Measurements from ENCODE around the gene CRHR2.
"Not testable (repeated sequence)": the region's sequence is repeated elsewhere in the genome, so short reads cannot be mapped to it uniquely, and the experiment has no call there.

Gene CRHR2

DNA sequence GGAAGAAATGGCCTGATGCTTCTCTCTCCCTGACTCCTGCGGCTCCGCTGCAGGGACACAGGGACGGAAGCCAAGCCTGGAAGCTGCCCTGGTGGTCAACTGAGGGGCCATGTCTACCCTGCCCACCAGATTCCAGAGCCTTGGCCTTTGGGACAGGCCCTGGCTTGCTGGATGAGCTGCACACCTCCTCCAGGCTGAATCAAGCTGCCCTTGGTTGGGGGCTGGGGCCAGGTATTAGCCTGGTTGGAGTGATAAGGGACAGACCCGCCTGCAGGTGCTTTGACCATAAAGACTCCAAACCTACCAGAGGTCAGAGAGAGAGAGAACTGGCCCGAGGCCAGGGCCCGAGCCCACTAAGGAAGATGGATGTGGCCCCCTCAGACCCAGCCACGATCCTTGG, 30.1 kb downstream of the CRHR2 start:
- DNase-seq, result no peak

DNA sequence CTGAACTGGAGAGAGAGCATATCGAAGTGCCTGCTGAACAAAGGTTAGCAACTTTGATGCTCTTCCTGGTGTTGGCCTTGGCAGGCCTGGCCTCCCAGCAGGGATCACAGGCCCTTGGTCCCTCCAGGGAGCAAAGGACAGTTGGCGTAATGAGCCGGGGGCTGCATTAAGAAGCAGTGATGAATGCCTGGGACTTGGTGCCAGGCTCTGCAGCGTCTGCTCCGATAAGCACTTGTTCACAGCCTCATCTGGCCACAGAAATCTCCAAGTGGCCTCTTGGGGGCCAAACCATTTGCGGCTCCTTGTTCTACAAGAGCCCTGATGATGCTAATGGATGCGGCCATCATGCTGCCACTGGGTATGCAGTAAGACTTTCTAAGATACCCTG, 31.8 kb downstream of the CRHR2 start:
- no peak for DNase-seq

DNA sequence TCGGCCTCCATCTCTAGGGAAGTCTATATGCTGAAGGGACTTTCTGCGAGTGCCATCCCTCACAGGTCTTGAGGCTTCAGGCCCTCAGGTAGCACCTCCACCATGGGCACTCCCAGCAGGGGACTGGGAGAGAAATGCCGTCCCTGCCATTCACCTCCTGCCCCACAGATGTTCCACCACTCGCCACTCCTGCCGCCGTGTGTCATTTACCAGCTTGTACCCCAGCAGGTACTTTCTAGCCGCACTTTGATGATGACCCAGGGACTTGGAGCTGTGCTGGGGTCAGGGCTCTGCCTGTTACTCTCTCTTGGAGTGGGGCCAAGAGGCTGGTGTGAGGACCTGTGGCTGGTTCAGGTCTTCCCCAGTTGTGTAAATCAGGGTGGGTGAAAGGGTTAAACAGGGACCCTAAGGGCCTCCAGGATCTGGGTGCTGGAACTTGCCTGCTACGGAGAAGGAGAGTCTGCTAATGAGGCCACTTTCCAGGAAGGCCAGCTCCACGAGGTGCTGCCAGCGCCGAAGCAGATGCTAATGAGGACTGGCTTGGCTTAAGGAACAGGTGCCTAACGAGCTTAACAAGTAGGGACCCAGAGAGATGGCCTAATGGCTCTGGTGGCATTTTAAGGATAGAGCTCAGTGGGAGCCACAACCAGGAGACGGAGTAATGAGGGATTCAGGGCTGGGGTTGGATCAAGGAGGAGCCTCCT, 32.4 kb downstream of the CRHR2 start:
- DNase-seq, result no peak

- DNase-seq, result no peak
Observed at GRCh38 chr7:30648744-30649540, 33.3 kb downstream of the CRHR2 start.

DNA sequence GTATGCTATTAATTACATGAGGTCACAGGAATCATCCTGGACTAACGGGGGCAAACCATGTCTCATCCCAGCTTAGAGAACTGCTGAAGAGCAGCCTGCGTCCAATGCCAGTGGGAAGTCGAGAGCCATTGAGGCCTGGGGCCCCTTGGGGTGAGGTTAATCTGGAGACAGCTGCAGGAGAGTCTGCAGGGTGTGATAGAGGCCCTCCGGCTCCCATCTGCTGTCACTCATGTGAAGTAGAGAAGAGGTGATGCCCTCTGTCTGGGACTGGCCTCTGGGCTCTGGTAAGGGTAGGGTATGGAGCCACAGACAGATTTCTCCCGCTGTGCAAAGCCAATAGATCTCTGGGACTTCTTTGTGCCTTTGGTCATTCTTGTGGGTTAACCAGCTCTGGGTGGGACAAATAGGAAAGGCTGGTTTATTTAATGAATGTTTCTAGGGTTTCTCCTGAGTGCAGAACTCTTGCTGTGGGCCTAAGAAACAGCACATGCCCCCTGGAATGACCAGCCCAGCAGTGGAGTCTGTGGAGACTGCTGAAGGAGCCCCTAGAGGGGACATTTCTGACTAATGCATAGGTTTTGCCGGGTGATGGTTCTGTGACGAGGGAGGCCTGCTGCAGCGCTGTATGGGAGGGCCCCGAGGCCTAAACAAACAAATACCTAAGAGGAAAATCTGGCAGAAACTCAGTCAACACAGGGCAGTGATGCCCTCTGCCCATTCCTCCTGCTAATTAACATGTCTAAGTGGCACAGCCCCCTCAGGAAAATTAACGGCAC, 34.5 kb downstream of the CRHR2 start:
- DNase-seq, result no peak

- DNase-seq, result no peak
Observed at GRCh38 chr7:30646154-30646553, 36.1 kb downstream of the CRHR2 start.

GRCh38 chr7:30645661-30646060, 36.6 kb downstream of the CRHR2 start:
- DNase-seq, result no peak

DNA sequence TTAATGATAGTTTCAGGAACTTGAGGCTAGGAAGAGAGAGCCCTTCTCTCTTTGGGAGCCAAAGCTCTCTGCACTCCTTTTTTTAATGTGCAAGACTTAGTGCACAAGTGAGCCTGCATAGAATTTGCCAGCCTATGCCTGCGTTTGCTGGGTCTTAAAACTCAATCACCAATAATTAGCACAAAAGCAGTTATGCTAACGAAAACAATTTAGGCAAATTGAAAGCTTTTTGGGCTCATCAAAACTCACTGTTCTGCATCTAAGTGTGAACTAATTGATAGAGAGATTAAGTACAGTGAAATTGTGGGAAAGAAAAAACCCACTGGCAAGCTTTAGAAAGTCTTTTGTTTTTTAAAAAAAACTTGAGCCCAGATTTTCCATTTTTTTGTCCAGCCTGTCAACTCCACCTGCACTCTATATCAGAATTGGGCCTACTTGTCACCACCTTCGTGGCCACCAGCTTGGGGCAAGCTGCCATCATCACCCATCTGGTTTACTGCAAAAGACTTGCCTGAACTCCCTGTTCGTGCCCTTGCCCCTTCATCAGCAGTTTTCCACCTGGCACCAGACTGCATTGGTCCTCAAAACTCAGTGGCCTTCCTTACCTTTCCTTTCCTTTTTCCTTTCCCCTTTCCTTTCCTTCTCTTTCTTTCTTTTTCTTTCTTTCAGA, 37.8 kb downstream of the CRHR2 start:
- DNase-seq, result no peak

DNA sequence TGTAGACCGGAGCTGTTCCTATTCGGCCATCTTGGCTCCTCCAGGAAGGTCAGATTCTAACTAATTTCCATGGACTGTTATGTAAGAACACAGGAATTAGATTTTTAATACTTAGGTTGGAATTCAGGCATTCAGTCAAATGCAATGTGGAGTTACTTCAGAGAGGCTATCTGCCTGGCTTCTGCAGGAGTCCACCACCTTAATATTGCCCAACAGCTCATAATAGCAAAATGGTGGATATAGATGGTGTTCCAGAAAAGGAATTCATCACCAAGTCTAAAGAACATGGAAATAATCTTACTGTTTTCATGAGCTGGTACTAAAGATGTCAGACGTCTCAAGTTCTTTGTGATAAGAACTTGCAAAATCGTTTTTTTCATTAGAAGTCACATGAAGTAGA, 39.5 kb downstream of the CRHR2 start:
- DNase-seq, result no peak

DNA sequence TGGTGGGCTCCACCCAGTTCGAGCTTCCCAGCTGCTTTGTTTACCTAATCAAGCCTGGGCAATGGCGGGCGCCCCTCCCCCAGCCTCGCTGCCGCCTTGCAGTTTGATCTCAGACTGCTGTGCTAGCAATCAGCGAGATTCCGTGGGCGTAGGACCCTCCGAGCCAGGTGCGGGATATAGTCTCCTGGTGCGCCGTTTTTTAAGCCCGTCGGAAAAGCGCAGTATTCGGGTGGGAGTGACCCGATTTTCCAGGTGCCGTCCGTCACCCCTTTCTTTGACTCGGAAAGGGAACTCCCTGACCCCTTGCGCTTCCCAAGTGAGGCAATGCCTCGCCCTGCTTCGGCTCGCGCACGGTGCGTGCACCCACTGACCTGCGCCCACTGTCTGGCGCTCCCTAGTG, 39.9 kb downstream of the CRHR2 start:
- DNase-seq, result not testable (repeated sequence)

GRCh38 chr7:30635798-30636197, 46.5 kb downstream of the CRHR2 start:
- DNase-seq, result no peak

GRCh38 chr7:30634634-30635201, 47.5 kb downstream of the CRHR2 start:
- DNase-seq, result no peak

DNA sequence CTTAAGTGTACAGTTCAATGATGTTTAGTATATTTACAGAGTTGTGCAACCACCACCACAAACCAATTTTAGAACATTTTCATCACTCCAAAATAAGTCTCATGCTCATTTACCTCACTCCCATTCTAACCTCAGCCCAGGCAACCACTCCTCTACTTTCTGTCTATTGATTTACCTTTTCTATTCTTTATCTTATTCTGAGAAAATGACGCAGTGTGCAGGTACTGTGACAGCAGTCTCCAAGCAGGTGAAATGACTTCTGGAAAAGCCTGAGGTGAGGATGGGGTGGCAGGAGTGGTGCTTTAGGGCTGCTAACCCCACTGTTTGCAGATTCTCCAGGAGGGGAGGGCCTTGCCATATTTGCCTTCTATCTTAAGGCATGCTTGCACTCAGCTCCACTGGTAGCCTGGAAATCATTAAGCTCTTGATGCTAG, 48.0 kb downstream of the CRHR2 start:
- DNase-seq, result no peak

DNA sequence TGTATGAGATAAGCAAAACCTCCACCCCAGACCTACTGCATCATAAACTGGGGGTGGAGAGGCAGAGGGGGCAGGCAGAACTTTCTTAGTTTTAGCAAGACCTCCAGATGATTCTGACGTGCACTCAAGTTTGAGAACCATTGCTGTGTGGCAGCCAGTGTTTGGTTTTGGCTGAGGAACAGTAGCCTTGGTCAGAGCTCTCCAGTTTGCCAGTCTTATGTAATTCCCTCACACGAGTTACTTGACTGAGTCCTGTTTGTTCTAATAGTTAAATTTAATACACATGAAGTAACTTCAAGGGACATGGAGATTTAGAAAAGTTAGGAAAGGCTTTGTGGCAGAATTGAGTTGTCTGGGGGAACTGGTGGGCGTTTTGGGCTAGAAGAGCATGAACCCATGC, 49.0 kb downstream of the CRHR2 start:
- DNase-seq, result no peak

GRCh38 chr7:30630986-30631385, 51.3 kb downstream of the CRHR2 start:
- DNase-seq, result no peak

DNA sequence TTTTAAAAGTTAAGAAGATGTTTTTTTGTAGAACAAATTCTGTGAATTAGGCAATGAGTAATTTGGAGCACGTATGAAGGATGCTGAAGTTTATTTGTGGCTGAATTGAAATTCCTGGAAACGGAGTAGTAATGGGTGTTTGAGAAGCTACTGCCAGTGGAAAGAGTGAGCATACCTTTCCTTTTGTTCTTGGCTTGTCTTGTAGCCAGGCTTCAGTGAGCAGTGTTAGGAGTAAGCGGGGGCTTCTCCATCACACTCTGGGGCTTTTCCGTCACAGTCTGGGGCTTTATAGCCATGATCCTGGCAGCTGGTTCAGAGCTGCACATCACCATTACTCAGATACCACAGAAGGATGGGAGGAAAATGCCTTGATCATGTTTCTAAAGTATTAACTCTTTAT, 55.2 kb downstream of the CRHR2 start:
- DNase-seq, result peak; percentile 24

DNA sequence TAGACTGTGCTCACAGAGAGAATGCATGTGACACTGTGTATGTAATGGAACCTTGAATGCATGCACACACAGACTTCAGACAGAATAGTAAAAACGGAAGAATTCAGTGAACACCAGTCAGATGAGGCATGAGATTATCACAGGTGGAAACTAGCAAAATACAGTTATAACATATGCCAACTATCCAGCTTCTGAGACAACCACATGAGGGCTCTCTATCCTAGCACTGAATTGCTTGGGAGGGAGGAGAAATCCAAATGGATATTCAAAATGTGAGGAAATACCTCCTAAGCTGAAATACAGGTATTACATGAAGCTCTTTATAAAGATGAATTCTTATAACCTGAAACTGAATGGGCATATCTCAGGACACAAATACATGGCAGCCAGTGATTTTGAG, 57.0 kb downstream of the CRHR2 start:
- no peak for DNase-seq

DNA sequence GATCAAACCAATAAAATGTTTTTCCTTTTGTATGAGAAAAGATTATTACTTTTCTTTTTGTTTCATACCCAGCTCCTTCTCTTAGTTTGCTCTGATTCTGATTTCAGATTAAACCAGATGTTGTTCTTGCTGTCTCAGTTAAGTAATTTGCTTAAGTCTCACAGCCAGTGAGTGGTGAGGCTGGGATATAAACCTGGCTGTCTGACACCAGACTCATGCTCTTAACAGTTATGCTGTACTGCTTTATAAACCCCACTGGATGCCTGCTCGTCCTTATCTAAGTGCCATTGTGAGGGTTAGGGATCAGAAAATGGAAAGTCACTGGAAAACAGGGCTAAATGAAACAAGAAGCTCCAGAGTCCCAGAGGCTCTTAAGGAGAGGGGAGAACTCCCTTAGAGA, 63.3 kb downstream of the CRHR2 start:
- no peak for DNase-seq

DNA sequence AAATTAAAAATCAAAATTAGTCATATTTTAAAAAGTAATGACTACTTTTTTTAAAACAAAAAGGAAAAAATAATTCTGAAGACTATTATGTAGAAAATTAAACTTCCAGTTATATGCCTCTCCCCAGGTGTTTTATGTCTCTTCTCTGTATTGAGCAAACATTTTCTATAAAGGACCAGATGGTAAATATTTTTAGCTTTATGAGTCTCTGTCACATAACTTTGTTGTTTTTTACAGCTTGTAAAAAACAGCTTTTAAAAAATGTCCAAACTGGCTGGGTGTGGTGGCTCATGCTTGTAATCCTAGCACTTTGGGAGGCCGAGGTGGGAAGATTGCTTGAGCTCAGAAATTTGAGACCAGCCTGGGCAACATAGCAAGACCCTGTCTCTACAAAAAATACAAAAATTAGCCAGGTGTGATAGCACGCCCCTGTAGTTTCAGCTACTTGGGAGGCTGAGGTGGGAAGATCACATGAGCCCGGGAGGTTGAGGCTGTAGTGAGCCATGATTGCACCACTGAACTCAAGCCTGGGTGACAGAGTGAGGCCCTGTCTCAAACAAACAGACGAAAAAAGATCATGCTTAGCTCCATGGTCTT, 64.1 kb downstream of the CRHR2 start:
- DNase-seq, result no peak

DNA sequence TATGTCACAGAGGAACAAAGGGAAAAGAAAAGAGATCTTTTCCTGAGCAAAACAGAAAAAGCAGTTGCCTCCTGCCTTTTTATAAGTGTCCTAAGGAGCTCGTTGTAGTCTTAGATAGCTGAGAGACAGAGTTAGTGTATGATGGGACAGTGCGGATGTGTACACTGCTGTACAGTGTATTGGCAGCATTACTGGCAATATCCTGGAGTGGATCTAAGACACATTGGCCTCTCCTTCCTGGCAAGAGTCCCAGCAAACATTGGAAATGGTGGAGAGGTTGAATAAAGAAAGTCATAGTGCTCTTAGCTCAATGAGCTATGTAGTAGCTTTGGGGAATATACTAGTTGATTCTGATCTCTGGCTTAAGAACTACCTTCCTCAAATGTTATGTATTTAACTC, 64.9 kb downstream of the CRHR2 start:
- DNase-seq, result no peak

- DNase-seq, result no peak
Observed at GRCh38 chr7:30616318-30616717, 65.9 kb downstream of the CRHR2 start.

All from activated CD4-positive, alpha-beta T cell treated with anti-CD3 and anti-CD28 coated beads, Interleukin-2, Interleukin-6, amounts not matched to agents 100 ng/mL and 50 ng/mL, durations not matched to agents 16 hours and 8 hours (primary cell).